A549 (cell line): Measurements from ENCODE around the gene HBS1L. TPM values are rescaled to one million over a fixed set of nuclear protein-coding genes. Genes with fewer than 3 reads are reported as not detected.

Source experiments
- ATAC-seq, 2 experiments: fragments of 200-7000 bp in 1 of 2; fragments of >200 bp in 1 of 2; cut with Nextera tagmentation in 1 of 2; cut with Tn5 transposase in 1 of 2; 3 replicates each; pipeline versions ENCODE4 v1.8.0 to v1.9.1; 2018 to 2020; ENCODE audit warnings: mild to moderate bottlenecking in 1 of 2, moderate library complexity in 1 of 2
- CTCF ChIA-PET: fragments of 300-600 bp; sonication (Branson Sonifier 250); formaldehyde crosslinking; extraction: SDS; loops from one replicate; lab custom pipeline; 2021; ENCODE audit warnings: antibody characterized with exemption, inconsistent platforms; lab: Yijun Ruan, JAX
- POLR2A ChIA-PET: fragments of 350-600 bp; formaldehyde crosslinking; extraction: SDS; loops from one replicate; lab custom pipeline; 2021; ENCODE audit warnings: antibody characterized with exemption, inconsistent platforms; lab: Yijun Ruan, JAX
- DNase-seq, 2 experiments: peaks; one replicate each; pipeline versions ENCODE4 v3.0.0 to v3.0.0-alpha.2; 2011 to 2016; ENCODE audit warnings: low read depth in 1 of 2, low spot score in 1 of 2
- FAIRE-seq: peaks from 2 replicates; lab custom pipeline; 2011; peaks lifted over from hg19 to GRCh38; lab: Jason Lieb, UNC
- H3K27ac ChIP-seq, 2 experiments: fragments of >200 bp; sonication (Bioruptor Twin); formaldehyde crosslinking; 3 replicates each; pipeline ENCODE4 v1.5.1; 2016 to 2017
- H3K4me1 ChIP-seq: fragments of >200 bp; sonication (Bioruptor Twin); formaldehyde crosslinking; 3 replicates; pipeline ENCODE4 v1.6.1; 2016
- H3K4me2 ChIP-seq: fragments of >200 bp; sonication (Bioruptor Twin); formaldehyde crosslinking; 3 replicates; pipeline ENCODE4 v1.6.1; 2016
- H3K4me3 ChIP-seq: fragments of >200 bp; sonication (Bioruptor Twin); formaldehyde crosslinking; 3 replicates; pipeline ENCODE4 v1.5.1; 2016
- H3K9me3 ChIP-seq: fragments of >200 bp; sonication (Bioruptor Twin); formaldehyde crosslinking; 3 replicates; pipeline ENCODE4 v1.6.1; 2016
- CHD2 ChIP-seq: fragments of 150-350 bp; IDR thresholded peaks from 2 replicates; pipeline ENCODE4 v1.6.1; 2014; ENCODE audit warnings: low read length; ENCODE audit not compliant: partially characterized antibody
- EHF ChIP-seq: fragments of 250-450 bp; sonication (Bioruptor Pico); IDR thresholded peaks from 2 replicates; pipeline ENCODE4 v1.5.0; 2020; ENCODE audit warnings: mild to moderate bottlenecking
- EHMT2 ChIP-seq: fragments of 200-600 bp; sonication (generic); IDR thresholded peaks from 2 replicates; pipeline ENCODE4 v1.6.1; 2016; ENCODE audit warnings: antibody characterized with exemption, low read depth, mild to moderate bottlenecking, moderate library complexity
- EP300 ChIP-seq, 2 experiments: fragments of >200 bp; sonication (Bioruptor Twin); formaldehyde crosslinking; IDR thresholded peaks; 2 replicates in 1 of 2; 3 replicates in 1 of 2; pipeline ENCODE4 v1.6.1; 2016 to 2017
- FOSL2 ChIP-seq, 2 experiments: fragments of 450-650 bp in 1 of 2; fragments of >200 bp in 1 of 2; sonication (Bioruptor Twin) in 1 of 2; formaldehyde crosslinking; IDR thresholded peaks; 2 replicates each; pipeline versions ENCODE4 v1.5.0 to v1.6.1; 2016 to 2020; ENCODE audit warnings: mild to moderate bottlenecking in 1 of 2, moderate library complexity in 1 of 2
- FOXS1 ChIP-seq: fragments of 250-450 bp; sonication (Bioruptor Pico); IDR thresholded peaks from 2 replicates; pipeline ENCODE4 v1.5.0; 2020; ENCODE audit warnings: mild to moderate bottlenecking, moderate library complexity
- GATA3 ChIP-seq: IDR thresholded peaks from 2 replicates; pipeline ENCODE4 v1.6.1; 2012; ENCODE audit warnings: borderline replicate concordance
- HOXB13 ChIP-seq: fragments of 250-450 bp; sonication (Bioruptor Pico); IDR thresholded peaks from 2 replicates; pipeline ENCODE4 v1.5.0; 2020; ENCODE audit warnings: low read depth, mild to moderate bottlenecking, moderate library complexity
- MAFK ChIP-seq: fragments of 450-650 bp; IDR thresholded peaks from 2 replicates; pipeline ENCODE4 v1.6.1; 2014; ENCODE audit not compliant: partially characterized antibody
- MAZ ChIP-seq: fragments of 150-350 bp; IDR thresholded peaks from 2 replicates; pipeline ENCODE4 v1.6.1; 2014; ENCODE audit warnings: antibody characterized with exemption, low read depth, low read length, borderline replicate concordance
- RARB ChIP-seq: fragments of 250-450 bp; sonication (Bioruptor Pico); IDR thresholded peaks from 2 replicates; pipeline ENCODE4 v1.8.0; 2021; ENCODE audit warnings: mild to moderate bottlenecking, moderate library complexity
- SMC3 ChIP-seq: fragments of >200 bp; sonication (Bioruptor Twin); formaldehyde crosslinking; IDR thresholded peaks from 3 replicates; pipeline ENCODE4 v1.6.1; 2018; ENCODE audit warnings: inconsistent platforms
- SREBF2 ChIP-seq: fragments of 450-650 bp; IDR thresholded peaks from 2 replicates; pipeline ENCODE4 v1.6.1; 2014; ENCODE audit warnings: mild to moderate bottlenecking, moderate library complexity
- TFCP2L1 ChIP-seq: fragments of 250-450 bp; sonication (Bioruptor Pico); IDR thresholded peaks from 2 replicates; pipeline ENCODE4 v1.5.0; 2021; ENCODE audit warnings: mild to moderate bottlenecking
- TP53 ChIP-seq: fragments of 250-450 bp; sonication (Bioruptor Pico); IDR thresholded peaks from 2 replicates; pipeline ENCODE4 v1.5.0; 2021; ENCODE audit warnings: mild to moderate bottlenecking, moderate library complexity
- WGBS: methylation state at CpG from one replicate; pipeline ENCODE4 v1.1.6; 2017; ENCODE audit errors: missing lambda C conversion rate; 5-methylcytosine and 5-hydroxymethylcytosine counted together
- polyA plus RNA-seq, 4 experiments: library from polyadenylated mRNA; depleted of rRNA in 3 of 4; stranded (reverse); fragments of >200 nt; fragmentation: RNase III in 1 of 4; extraction: RNeasy Plus Mini Kit Qiagen cat#74134 plus additional on column Dnase treatment in 1 of 4; gene quantifications; 2 replicates in 3 of 4; 3 replicates in 1 of 4; pipeline ENCODE4 v1.2.3, GENCODE V29; 2011 to 2017
- TF ChIP-seq, protein P1 (sequence below): fragments of >200 bp; sonication (Bioruptor Twin); formaldehyde crosslinking; IDR thresholded peaks from 3 replicates; pipeline ENCODE4 v1.5.1; 2016
- TF ChIP-seq, protein P2 (sequence below): IDR thresholded peaks from 2 replicates; pipeline ENCODE4 v1.6.1; 2012
- TF ChIP-seq, protein P3 (sequence below): fragments of 450-650 bp; IDR thresholded peaks from 2 replicates; pipeline ENCODE4 v1.6.1; 2014; ENCODE audit warnings: antibody characterized with exemption
- TF ChIP-seq, protein P4 (sequence below): fragments of 250-450 bp; sonication (Bioruptor Pico); IDR thresholded peaks from 2 replicates; pipeline ENCODE4 v1.5.0; 2020; ENCODE audit warnings: low read depth, mild to moderate bottlenecking, moderate library complexity
- TF ChIP-seq, protein P5 (sequence below): fragments of >200 bp; sonication (Bioruptor Twin); formaldehyde crosslinking; IDR thresholded peaks from 2 replicates; pipeline ENCODE4 v1.6.1; 2016
- TF ChIP-seq, protein P6 (sequence below): fragments of 200-600 bp; sonication (generic); IDR thresholded peaks from 2 replicates; pipeline ENCODE4 v1.6.1; 2016; ENCODE audit warnings: antibody characterized with exemption, mild to moderate bottlenecking, moderate library complexity

Gene HBS1L
- polyA plus RNA-seq, 2 of the 4 experiments (the other 2 are of a cell fraction) = 41.5 to 61.7 TPM

DNA sequence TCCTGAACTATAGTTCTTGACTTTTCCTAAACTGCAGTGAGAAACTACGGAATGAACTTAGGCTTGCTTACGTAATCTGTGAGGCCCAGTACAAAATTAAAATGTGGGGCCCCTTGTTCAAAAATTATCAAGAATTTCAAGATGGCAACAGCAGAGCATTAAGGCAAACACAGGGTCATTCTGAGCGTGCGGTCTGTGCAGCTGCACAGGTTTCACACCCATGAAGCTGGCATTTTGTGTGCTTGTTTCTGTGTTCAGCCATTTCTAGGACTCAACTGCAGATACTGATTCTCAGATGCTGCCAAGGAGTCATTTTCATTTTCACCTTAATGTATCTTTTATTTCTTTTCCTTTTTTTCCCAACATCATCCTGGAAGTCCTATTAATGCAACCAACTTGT lies 49.6 kb upstream of the HBS1L start:
- Histone ChIP-seq H3K4me2 (no peak overlapping the region), H3K27ac (no peak overlapping the region), H3K4me3 (no peak overlapping the region), H3K9me3 (no peaks in the 10 kb centered on the region), H3K4me1 (no peaks in the 10 kb centered on the region)
- ChIA-PET POLR2A (no interaction called here), CTCF (interaction anchor here (1.3 kb wide), 1 partner anchor 12 kb away, joined by 4 read pairs; no protein-coding TSS in a partner anchor)
- no peak for TF ChIP-seq SMC3
- no peak for TF ChIP-seq TP53 (CRISPR knock-in tag)
- no peak for TF ChIP-seq TFCP2L1 (CRISPR knock-in tag)
- TF ChIP-seq MAFK = no peak
- no peak for TF ChIP-seq EP300 (IDR thresholded peaks at IDR 0.05)
- DNase-seq (no peak), ATAC-seq (no peak), FAIRE-seq (no peak)
- WGBS = 75% methylated on average over 4 of the region's 4 CpGs

DNA sequence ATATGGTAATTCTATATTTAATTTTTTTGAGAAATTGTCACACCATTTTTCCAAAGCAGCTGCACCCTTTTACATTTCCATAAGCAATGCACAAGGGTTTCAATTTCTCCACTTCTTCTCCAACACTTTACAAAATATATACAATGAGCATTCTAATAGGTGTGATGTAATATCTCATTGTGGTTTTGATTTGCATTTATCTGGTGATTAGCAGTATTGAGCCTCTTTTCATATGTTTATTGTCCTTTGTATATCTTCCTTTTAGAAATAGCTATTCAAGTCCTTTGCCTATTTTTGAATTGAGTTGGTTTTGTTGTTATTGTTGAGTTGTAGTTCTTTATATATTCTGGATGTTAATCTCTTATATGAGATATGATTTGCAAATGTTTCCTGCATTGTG lies 47.6 kb upstream of the HBS1L start:
- POLR2A ChIA-PET = no interaction called here
- H3K27ac ChIP-seq = no peak overlapping the region
- no peaks in the 10 kb centered on the region for H3K4me1 ChIP-seq
- no peak for TF ChIP-seq CHD2
- TF ChIP-seq FOSL2 (IDR thresholded peaks at IDR 0.05) = no peak
- no peak for TF ChIP-seq FOSL2 (CRISPR knock-in tag; IDR thresholded peaks at IDR 0.05)
- no peak for TF ChIP-seq SMC3
- no peak for TF ChIP-seq EHMT2
- TF ChIP-seq, protein P1, sequence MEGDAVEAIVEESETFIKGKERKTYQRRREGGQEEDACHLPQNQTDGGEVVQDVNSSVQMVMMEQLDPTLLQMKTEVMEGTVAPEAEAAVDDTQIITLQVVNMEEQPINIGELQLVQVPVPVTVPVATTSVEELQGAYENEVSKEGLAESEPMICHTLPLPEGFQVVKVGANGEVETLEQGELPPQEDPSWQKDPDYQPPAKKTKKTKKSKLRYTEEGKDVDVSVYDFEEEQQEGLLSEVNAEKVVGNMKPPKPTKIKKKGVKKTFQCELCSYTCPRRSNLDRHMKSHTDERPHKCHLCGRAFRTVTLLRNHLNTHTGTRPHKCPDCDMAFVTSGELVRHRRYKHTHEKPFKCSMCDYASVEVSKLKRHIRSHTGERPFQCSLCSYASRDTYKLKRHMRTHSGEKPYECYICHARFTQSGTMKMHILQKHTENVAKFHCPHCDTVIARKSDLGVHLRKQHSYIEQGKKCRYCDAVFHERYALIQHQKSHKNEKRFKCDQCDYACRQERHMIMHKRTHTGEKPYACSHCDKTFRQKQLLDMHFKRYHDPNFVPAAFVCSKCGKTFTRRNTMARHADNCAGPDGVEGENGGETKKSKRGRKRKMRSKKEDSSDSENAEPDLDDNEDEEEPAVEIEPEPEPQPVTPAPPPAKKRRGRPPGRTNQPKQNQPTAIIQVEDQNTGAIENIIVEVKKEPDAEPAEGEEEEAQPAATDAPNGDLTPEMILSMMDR = no peak
- TF ChIP-seq, protein P2, sequence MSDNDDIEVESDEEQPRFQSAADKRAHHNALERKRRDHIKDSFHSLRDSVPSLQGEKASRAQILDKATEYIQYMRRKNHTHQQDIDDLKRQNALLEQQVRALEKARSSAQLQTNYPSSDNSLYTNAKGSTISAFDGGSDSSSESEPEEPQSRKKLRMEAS = no peak
- TF ChIP-seq, protein P3, sequence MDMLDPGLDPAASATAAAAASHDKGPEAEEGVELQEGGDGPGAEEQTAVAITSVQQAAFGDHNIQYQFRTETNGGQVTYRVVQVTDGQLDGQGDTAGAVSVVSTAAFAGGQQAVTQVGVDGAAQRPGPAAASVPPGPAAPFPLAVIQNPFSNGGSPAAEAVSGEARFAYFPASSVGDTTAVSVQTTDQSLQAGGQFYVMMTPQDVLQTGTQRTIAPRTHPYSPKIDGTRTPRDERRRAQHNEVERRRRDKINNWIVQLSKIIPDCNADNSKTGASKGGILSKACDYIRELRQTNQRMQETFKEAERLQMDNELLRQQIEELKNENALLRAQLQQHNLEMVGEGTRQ = no peak
- no peak for TF ChIP-seq SREBF2
- TF ChIP-seq, protein P4, sequence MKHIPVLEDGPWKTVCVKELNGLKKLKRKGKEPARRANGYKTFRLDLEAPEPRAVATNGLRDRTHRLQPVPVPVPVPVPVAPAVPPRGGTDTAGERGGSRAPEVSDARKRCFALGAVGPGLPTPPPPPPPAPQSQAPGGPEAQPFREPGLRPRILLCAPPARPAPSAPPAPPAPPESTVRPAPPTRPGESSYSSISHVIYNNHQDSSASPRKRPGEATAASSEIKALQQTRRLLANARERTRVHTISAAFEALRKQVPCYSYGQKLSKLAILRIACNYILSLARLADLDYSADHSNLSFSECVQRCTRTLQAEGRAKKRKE (CRISPR knock-in tag) = no peak
- TF ChIP-seq, protein P5, sequence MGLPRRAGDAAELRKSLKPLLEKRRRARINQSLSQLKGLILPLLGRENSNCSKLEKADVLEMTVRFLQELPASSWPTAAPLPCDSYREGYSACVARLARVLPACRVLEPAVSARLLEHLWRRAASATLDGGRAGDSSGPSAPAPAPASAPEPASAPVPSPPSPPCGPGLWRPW = no peak
- no peak for TF ChIP-seq HOXB13 (CRISPR knock-in tag)
- TF ChIP-seq FOXS1 (CRISPR knock-in tag) = no peak
- TF ChIP-seq, protein P6, sequence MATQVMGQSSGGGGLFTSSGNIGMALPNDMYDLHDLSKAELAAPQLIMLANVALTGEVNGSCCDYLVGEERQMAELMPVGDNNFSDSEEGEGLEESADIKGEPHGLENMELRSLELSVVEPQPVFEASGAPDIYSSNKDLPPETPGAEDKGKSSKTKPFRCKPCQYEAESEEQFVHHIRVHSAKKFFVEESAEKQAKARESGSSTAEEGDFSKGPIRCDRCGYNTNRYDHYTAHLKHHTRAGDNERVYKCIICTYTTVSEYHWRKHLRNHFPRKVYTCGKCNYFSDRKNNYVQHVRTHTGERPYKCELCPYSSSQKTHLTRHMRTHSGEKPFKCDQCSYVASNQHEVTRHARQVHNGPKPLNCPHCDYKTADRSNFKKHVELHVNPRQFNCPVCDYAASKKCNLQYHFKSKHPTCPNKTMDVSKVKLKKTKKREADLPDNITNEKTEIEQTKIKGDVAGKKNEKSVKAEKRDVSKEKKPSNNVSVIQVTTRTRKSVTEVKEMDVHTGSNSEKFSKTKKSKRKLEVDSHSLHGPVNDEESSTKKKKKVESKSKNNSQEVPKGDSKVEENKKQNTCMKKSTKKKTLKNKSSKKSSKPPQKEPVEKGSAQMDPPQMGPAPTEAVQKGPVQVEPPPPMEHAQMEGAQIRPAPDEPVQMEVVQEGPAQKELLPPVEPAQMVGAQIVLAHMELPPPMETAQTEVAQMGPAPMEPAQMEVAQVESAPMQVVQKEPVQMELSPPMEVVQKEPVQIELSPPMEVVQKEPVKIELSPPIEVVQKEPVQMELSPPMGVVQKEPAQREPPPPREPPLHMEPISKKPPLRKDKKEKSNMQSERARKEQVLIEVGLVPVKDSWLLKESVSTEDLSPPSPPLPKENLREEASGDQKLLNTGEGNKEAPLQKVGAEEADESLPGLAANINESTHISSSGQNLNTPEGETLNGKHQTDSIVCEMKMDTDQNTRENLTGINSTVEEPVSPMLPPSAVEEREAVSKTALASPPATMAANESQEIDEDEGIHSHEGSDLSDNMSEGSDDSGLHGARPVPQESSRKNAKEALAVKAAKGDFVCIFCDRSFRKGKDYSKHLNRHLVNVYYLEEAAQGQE = no peak
- TF ChIP-seq RARB = no peak
- no peak for TF ChIP-seq EHF (CRISPR knock-in tag)
- no peak for TF ChIP-seq GATA3
- TF ChIP-seq MAZ = no peak
- DNase-seq (no peak), ATAC-seq (no peak), FAIRE-seq (no peak)
- no peaks in the 10 kb centered on the region for H3K9me3 ChIP-seq
- H3K4me2 ChIP-seq = no peak overlapping the region
- CTCF ChIA-PET = no interaction called here
- no peak overlapping the region for H3K4me3 ChIP-seq
